IMR-90 (cell line): Measurements from ENCODE around the gene TOX3. TPM values are rescaled to one million over a fixed set of nuclear protein-coding genes. Genes with fewer than 3 reads are reported as not detected.

Experiments used
- ATAC-seq: fragments of 200-7000 bp; cut with Tn5 transposase; 2 replicates; pipeline ENCODE4 v1.9.1; 2020; ENCODE audit warnings: low read depth, mild to moderate bottlenecking, moderate library complexity
- BruUV-seq: library from RNA; stranded (reverse); fragments of 400-500 nt; replicated peaks from 2 replicates; lab custom pipeline; 2021; lab: Mats Ljungman, UMichigan
- CTCF ChIA-PET: fragments of 300-600 bp; formaldehyde crosslinking; extraction: SDS; loops from one replicate; lab custom pipeline; 2021; ENCODE audit warnings: antibody characterized with exemption; lab: Yijun Ruan, JAX
- POLR2A ChIA-PET: fragments of 300-600 bp; sonication (Branson Sonifier 250); formaldehyde crosslinking; loops from one replicate; lab custom pipeline; 2022; ENCODE audit warnings: antibody characterized with exemption; ENCODE audit not compliant: unreplicated experiment; lab: Charles Lee
- DNase-seq: peaks from one replicate; pipeline ENCODE4 v3.0.0; 2013
- H2AFZ ChIP-seq: replicated peaks from 2 replicates; pipeline ENCODE3; 2013; ENCODE audit warnings: low read length, mild to moderate bottlenecking; ENCODE audit not compliant: poor library complexity
- H2AK5ac ChIP-seq: 2 replicates; pipeline ENCODE4 v1.6.1; 2013; ENCODE audit warnings: low read depth, low read length, inconsistent platforms
- H2AK9ac ChIP-seq: replicated peaks from 2 replicates; pipeline ENCODE3; 2013; ENCODE audit warnings: mild to moderate bottlenecking, low read depth, low read length, moderate library complexity; ENCODE audit not compliant: poor library complexity
- H2BK120ac ChIP-seq: 2 replicates; pipeline ENCODE4 v1.6.1; 2013; ENCODE audit warnings: low read depth, low read length, inconsistent platforms
- H2BK15ac ChIP-seq: 3 replicates; pipeline ENCODE4 v1.6.1; 2013; ENCODE audit warnings: low read depth, low read length, inconsistent platforms
- H2BK20ac ChIP-seq: 2 replicates; pipeline ENCODE4 v1.6.1; 2013; ENCODE audit warnings: low read depth, mild to moderate bottlenecking, inconsistent platforms, low read length, moderate library complexity
- H2BK5ac ChIP-seq: 2 replicates; pipeline ENCODE4 v1.6.1; 2013; ENCODE audit warnings: mild to moderate bottlenecking, low read depth, low read length, inconsistent platforms; ENCODE audit not compliant: poor library complexity, severe bottlenecking
- H3K14ac ChIP-seq: replicated peaks from 2 replicates; pipeline ENCODE4 v1.6.1; 2013; ENCODE audit warnings: low read depth, low read length, inconsistent platforms
- H3K18ac ChIP-seq: 2 replicates; pipeline ENCODE4 v1.6.1; 2013; ENCODE audit warnings: low read depth, low read length, control low read depth
- H3K23ac ChIP-seq: 2 replicates; pipeline ENCODE4 v1.6.1; 2013; ENCODE audit warnings: low read depth, low read length, inconsistent platforms
- H3K27ac ChIP-seq: 2 replicates; pipeline ENCODE4 v1.5.1; 2013; ENCODE audit warnings: mild to moderate bottlenecking, control low read depth, low read length; ENCODE audit not compliant: insufficient read depth
- H3K27me3 ChIP-seq: 2 replicates; pipeline ENCODE4 v1.6.1; 2013; ENCODE audit warnings: low read length; ENCODE audit not compliant: control insufficient read depth, insufficient read depth
- H3K36me3 ChIP-seq: 2 replicates; pipeline ENCODE4 v1.6.1; 2013; ENCODE audit warnings: low read length, mixed read lengths; ENCODE audit not compliant: control insufficient read depth, insufficient read depth
- H3K4ac ChIP-seq: 2 replicates; pipeline ENCODE4 v1.6.1; 2013; ENCODE audit warnings: low read depth, low read length, inconsistent platforms
- H3K4me1 ChIP-seq: 2 replicates; pipeline ENCODE4 v1.6.1; 2013; ENCODE audit warnings: low read length, mixed read lengths; ENCODE audit not compliant: control insufficient read depth, insufficient read depth
- H3K4me2 ChIP-seq: 2 replicates; pipeline ENCODE4 v1.6.1; 2013; ENCODE audit warnings: low read depth, mild to moderate bottlenecking, control low read depth, low read length, moderate library complexity
- H3K4me3 ChIP-seq: 2 replicates; pipeline ENCODE4 v1.5.1; 2013; ENCODE audit warnings: low read depth, mild to moderate bottlenecking, control low read depth, low read length, moderate library complexity; ENCODE audit not compliant: insufficient read depth
- H3K56ac ChIP-seq: 2 replicates; pipeline ENCODE4 v1.6.1; 2013; ENCODE audit warnings: low read length, inconsistent platforms; ENCODE audit not compliant: insufficient read depth; ENCODE audit errors: extremely low read depth
- H3K79me1 ChIP-seq, 2 experiments: 2 replicates each; pipeline ENCODE4 v1.6.1; 2013; ENCODE audit warnings: low read length in 2 of 2, inconsistent platforms in 1 of 2, low read depth in 1 of 2
- H3K9ac ChIP-seq: 2 replicates; pipeline ENCODE4 v1.6.1; 2013; ENCODE audit warnings: low read depth, low read length, control low read depth
- H3K9me1 ChIP-seq: 2 replicates; pipeline ENCODE4 v1.6.1; 2013; ENCODE audit warnings: low read length, inconsistent platforms; ENCODE audit not compliant: insufficient read depth
- H3K9me3 ChIP-seq: 2 replicates; pipeline ENCODE4 v1.6.1; 2013; ENCODE audit warnings: low read length; ENCODE audit not compliant: control insufficient read depth, insufficient read depth
- H4K20me1 ChIP-seq: 2 replicates; pipeline ENCODE4 v1.6.1; 2013; ENCODE audit warnings: low read length, inconsistent platforms; ENCODE audit not compliant: insufficient read depth
- H4K5ac ChIP-seq: 2 replicates; pipeline ENCODE4 v1.6.1; 2013; ENCODE audit warnings: mild to moderate bottlenecking, low read depth, low read length, control low read depth
- H4K8ac ChIP-seq, 2 experiments: 2 replicates each; pipeline ENCODE4 v1.6.1; 2013; ENCODE audit warnings: low read depth in 2 of 2, low read length in 2 of 2, control low read depth in 1 of 2, inconsistent platforms in 1 of 2
- H4K91ac ChIP-seq: 2 replicates; pipeline ENCODE4 v1.6.1; 2013; ENCODE audit warnings: low read depth, low read length, inconsistent platforms; ENCODE audit not compliant: insufficient read depth
- BHLHE40 ChIP-seq: fragments of 150-350 bp; IDR thresholded peaks from 2 replicates; pipeline ENCODE4 v1.6.1; 2016; ENCODE audit warnings: mild to moderate bottlenecking, low read depth, low read length
- CHD1 ChIP-seq: IDR thresholded peaks from 2 replicates; pipeline ENCODE4 v1.6.1; 2012; ENCODE audit warnings: low read depth, low read length, improper control_type of control experiment
- MAFK ChIP-seq: IDR thresholded peaks from 2 replicates; pipeline ENCODE4 v1.6.1; 2012; ENCODE audit warnings: low read depth, low read length, improper control_type of control experiment
- MXI1 ChIP-seq: IDR thresholded peaks from 2 replicates; pipeline ENCODE4 v1.6.1; 2012; ENCODE audit warnings: low read depth, mild to moderate bottlenecking, low read length, moderate library complexity, borderline replicate concordance
- NFE2L2 ChIP-seq: fragments of 150-350 bp; IDR thresholded peaks from 2 replicates; pipeline ENCODE4 v1.6.1; 2016; ENCODE audit warnings: low read depth, mild to moderate bottlenecking, low read length
- POLR2A ChIP-seq: IDR thresholded peaks from 2 replicates; pipeline ENCODE4 v1.6.1; 2012; ENCODE audit warnings: mild to moderate bottlenecking, low read depth, low read length
- WGBS, 2 experiments: methylation state at CpG; one replicate each; pipeline versions ENCODE4 v1.1.5 to v1.1.7; 2013; ENCODE audit warnings: missing lambda C conversion rate in 2 of 2; ENCODE audit not compliant: insufficient read length in 1 of 2; ENCODE audit errors: extremely low coverage in 2 of 2; 5-methylcytosine and 5-hydroxymethylcytosine counted together
- dilution Hi-C: fragments of 300-500 bp; cut with HindIII; formaldehyde crosslinking; loops from one replicate; pipeline ENCODE4 v1.14.3; 2018; ENCODE audit warnings: low sequenced_read_pairs; ENCODE audit not compliant: unreplicated experiment
- in situ Hi-C: fragments of 300-500 bp; cut with MboI; formaldehyde crosslinking; loops from 3 replicates; pipeline ENCODE4 v1.14.3; 2019; ENCODE audit warnings: low sequenced_read_pairs, inconsistent platforms, mixed read lengths
- intact Hi-C: fragments of 100-400 bp; cut with micrococcal nuclease; formaldehyde crosslinking; loops from 2 replicates; pipeline ENCODE4 v1.10.0; 2022
- polyA plus RNA-seq, 3 experiments: library from polyadenylated mRNA; depleted of rRNA; stranded (reverse); fragments of >200 nt; gene quantifications; 2 replicates each; pipeline ENCODE4 v1.2.3, GENCODE V29; 2012; ENCODE audit warnings: low replicate concordance in 1 of 3
- total RNA-seq: library from RNA; depleted of rRNA; stranded (reverse); fragments of >200 nt; gene quantifications from 2 replicates; pipeline ENCODE4 v1.2.3, GENCODE V29; 2012
- TF ChIP-seq, protein P1 (sequence below): conservative IDR thresholded peaks from 2 replicates; pipeline ENCODE4 v1.5.1; 2012; ENCODE audit warnings: mild to moderate bottlenecking, low read depth, low read length, improper control_type of control experiment
- TF ChIP-seq, protein P2 (sequence below): fragments of 150-350 bp; IDR thresholded peaks from 2 replicates; pipeline ENCODE4 v1.6.1; 2017; ENCODE audit warnings: mild to moderate bottlenecking, antibody characterized with exemption, low read length, low read depth

TOX3 gene
- total and polyA plus RNA-seq, 2 of the 4 experiments (the other 2 are of a cell fraction) = not detected

DNA sequence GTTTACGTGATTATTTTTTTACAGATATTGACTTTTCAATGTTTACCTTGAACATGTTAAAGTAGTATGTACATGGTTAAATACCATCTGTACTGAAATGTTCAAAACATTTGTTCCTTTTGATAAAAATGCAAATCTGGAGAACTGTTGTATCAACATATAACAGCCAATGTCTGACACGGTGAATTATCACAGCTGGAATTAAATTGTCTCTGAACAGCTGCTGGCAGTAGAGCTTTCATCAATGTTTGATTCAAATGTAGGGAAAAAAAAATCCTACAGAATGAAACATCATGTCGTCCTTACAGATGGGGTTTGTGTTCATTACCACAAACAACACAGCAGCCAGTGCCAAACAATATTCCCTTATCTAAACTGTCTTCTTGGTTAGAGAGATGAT lies 79.9 kb downstream of the TOX3 start:
- Histone ChIP-seq H3K27me3 (no peaks in the 10 kb centered on the region), H2AK9ac (no peak overlapping the region), H3K56ac (no peak overlapping the region), H3K9me3 (no peaks in the 10 kb centered on the region), H4K91ac (no peak overlapping the region), H3K4me2 (no peak overlapping the region), H4K8ac (no peak overlapping the region), H2AK5ac (no peak overlapping the region), H3K27ac (no peak overlapping the region), H2AFZ (no peak overlapping the region), H2BK120ac (no peak overlapping the region), H3K4me3 (no peak overlapping the region), H3K14ac (no peak overlapping the region), H2BK20ac (no peak overlapping the region), H3K4me1 (no peaks in the 10 kb centered on the region), H4K5ac (no peak overlapping the region), H3K9me1 (no peaks in the 10 kb centered on the region), H3K23ac (no peak overlapping the region), H3K18ac (no peak overlapping the region), H2BK5ac (no peak overlapping the region), H3K36me3 (no peaks in the 10 kb centered on the region), H3K79me1 (no peaks in the 10 kb centered on the region), H3K4ac (no peak overlapping the region), H2BK15ac (no peak overlapping the region), H4K20me1 (no peaks in the 10 kb centered on the region), H3K9ac (no peak overlapping the region)
- ChIA-PET CTCF (interaction anchor here (0.7 kb wide), 2 partner anchors 46 to 155 kb away, joined by 3 to 5 read pairs; no protein-coding TSS in a partner anchor), POLR2A (no interaction called here)
- in situ Hi-C loops = no loop called here
- TF ChIP-seq BHLHE40 (no peak), POLR2A (no peak), MXI1 (no peak), CHD1 (no peak), NFE2L2 (no peak), MAFK (no peak)
- TF ChIP-seq, protein P1, sequence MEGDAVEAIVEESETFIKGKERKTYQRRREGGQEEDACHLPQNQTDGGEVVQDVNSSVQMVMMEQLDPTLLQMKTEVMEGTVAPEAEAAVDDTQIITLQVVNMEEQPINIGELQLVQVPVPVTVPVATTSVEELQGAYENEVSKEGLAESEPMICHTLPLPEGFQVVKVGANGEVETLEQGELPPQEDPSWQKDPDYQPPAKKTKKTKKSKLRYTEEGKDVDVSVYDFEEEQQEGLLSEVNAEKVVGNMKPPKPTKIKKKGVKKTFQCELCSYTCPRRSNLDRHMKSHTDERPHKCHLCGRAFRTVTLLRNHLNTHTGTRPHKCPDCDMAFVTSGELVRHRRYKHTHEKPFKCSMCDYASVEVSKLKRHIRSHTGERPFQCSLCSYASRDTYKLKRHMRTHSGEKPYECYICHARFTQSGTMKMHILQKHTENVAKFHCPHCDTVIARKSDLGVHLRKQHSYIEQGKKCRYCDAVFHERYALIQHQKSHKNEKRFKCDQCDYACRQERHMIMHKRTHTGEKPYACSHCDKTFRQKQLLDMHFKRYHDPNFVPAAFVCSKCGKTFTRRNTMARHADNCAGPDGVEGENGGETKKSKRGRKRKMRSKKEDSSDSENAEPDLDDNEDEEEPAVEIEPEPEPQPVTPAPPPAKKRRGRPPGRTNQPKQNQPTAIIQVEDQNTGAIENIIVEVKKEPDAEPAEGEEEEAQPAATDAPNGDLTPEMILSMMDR = no peak
- TF ChIP-seq, protein P2, sequence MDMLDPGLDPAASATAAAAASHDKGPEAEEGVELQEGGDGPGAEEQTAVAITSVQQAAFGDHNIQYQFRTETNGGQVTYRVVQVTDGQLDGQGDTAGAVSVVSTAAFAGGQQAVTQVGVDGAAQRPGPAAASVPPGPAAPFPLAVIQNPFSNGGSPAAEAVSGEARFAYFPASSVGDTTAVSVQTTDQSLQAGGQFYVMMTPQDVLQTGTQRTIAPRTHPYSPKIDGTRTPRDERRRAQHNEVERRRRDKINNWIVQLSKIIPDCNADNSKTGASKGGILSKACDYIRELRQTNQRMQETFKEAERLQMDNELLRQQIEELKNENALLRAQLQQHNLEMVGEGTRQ = no peak
- no CpG with 5 or more reads among the region's 3 CpGs for WGBS, 2 experiments
- dilution Hi-C loops = no loop called here
- ATAC-seq = no peak
- no TSS peak for BruUV-seq
- DNase-seq = no peak
- intact Hi-C loops = no loop called here
